Ovary (tissue), 9 donors: ENCODE results near the gene WDFY4. TPM values are rescaled to one million over a fixed set of nuclear protein-coding genes. Genes with fewer than 3 reads are reported as not detected.
A peak's percentile ranks its signal among the peaks of the same experiment; 100 is the strongest.

ENCODE experiments used
- DNase-seq, 5 donors: peaks; one replicate each; pipeline ENCODE4 v3.0.0-alpha.2; 2019 to 2020
- H3K27ac ChIP-seq, 2 donors: fragments of 200-600 bp; one replicate each; pipeline versions ENCODE4 v1.5.1 to v1.8.0; 2019 to 2022
- H3K27me3 ChIP-seq: fragments of 200-600 bp; one replicate; pipeline ENCODE4 v1.8.0; 2022
- H3K36me3 ChIP-seq: fragments of 200-600 bp; sonication (generic); one replicate; pipeline ENCODE4 v1.5.1; 2019
- H3K4me1 ChIP-seq: one replicate; pipeline ENCODE4 v1.8.1; 2013; ENCODE audit warnings: mild to moderate bottlenecking, moderate library complexity; ENCODE audit not compliant: insufficient read depth
- H3K4me3 ChIP-seq: fragments of 200-600 bp; sonication (generic); one replicate; pipeline ENCODE4 v1.5.1; 2017
- H3K9me3 ChIP-seq, 2 donors: fragments of 200-600 bp in 1 of 2; sonication (generic) in 1 of 2; one replicate each; pipeline versions ENCODE4 v1.5.1 to v1.8.1; 2013 to 2019; ENCODE audit warnings: mild to moderate bottlenecking in 1 of 2, moderate library complexity in 1 of 2
- CTCF ChIP-seq, 3 donors: fragments of 450-650 bp in 2 of 3; fragments of 200-600 bp in 1 of 3; IDR thresholded peaks; one replicate each; pipeline versions ENCODE4 v1.5.1 to v1.8.0; 2016 to 2022; ENCODE audit warnings: antibody characterized with exemption in 3 of 3, mild to moderate bottlenecking in 1 of 3
- EP300 ChIP-seq: sonication (generic); formaldehyde crosslinking; IDR thresholded peaks from one replicate; pipeline ENCODE4 v1.6.1; 2017; ENCODE audit warnings: antibody characterized with exemption
- POLR2A ChIP-seq: fragments of 450-650 bp; IDR thresholded peaks from one replicate; pipeline ENCODE4 v1.6.1; 2017; ENCODE audit warnings: antibody characterized with exemption, mild to moderate bottlenecking, moderate library complexity
- WGBS, 3 donors: extraction: QIAGEN DNeasy Blood & Tissue Kit in 1 of 3; methylation state at CpG; one replicate each; pipeline versions ENCODE4 v1.1.5 to v1.1.7; 2013 to 2017; 5-methylcytosine and 5-hydroxymethylcytosine counted together
- intact Hi-C, 4 donors: fragments of 100-400 bp; cut with DNase I; formaldehyde crosslinking; loops; one replicate each; pipeline versions ENCODE4 v1.11.0 to v1.15.1; 2022 to 2023
- polyA plus RNA-seq, 2 donors: library from polyadenylated mRNA; stranded (reverse); fragments of 200-250 nt in 1 of 2; fragments of 350-450 nt in 1 of 2; fragmentation: Illumina TruSeq in 1 of 2; extraction: RNeasy Lipid Tissue Mini Kit (QIAGEN cat#74804) in 1 of 2; gene quantifications; one replicate each; pipeline ENCODE4 v1.2.3, GENCODE V29; 2013 to 2014
- total RNA-seq, 7 donors: library from RNA; depleted of rRNA in 2 of 7; stranded (reverse); fragments of >200 nt in 2 of 7; fragmentation: NEBNext Ultra II Directional in 3 of 7; extraction: Animal tissue kit (Norgen Biotek cat#: 25700) in 3 of 7; gene quantifications; one replicate each; pipeline versions ENCODE4 v1.1.0 to v1.2.4, GENCODE V29; 2016 to 2023
- donor health status: DM: no; HTN: no; CAD: no; lungs with moderate emphysema.
- donor health status: DM: no; HTN: no; CAD: no.
- donor health status: Bipolar disorder and iron deficiency.
- donor health status: DM: yes; HTN: yes; CAD: no.
- donor health status: DM: no; HTN: no; CAD: no.
- donor health status: DM: yes; HTN: yes; CAD: no.

The WDFY4 gene
- total and polyA plus RNA-seq, 9 donors, result 0.54 to 4.2 (median 1.7) TPM

- no peaks in the 10 kb centered on the region for H3K9me3 ChIP-seq
- H3K27me3 ChIP-seq, result no peaks in the 10 kb centered on the region
- no peak overlapping the region for H3K27ac ChIP-seq
- TF ChIP-seq EP300 (no peak), CTCF (IDR thresholded peaks at IDR 0.05) (no peak), POLR2A (no peak)
- DNase-seq, result no peak
- H3K36me3 ChIP-seq, result no peaks in the 10 kb centered on the region
- peaks cover 11% of the 10 kb centered on the region for H3K4me1 ChIP-seq
- 94 to 98% (median 94%) methylated on average over 2 of the region's 2 CpGs for WGBS, 3 donors
- H3K4me3 ChIP-seq, result no peak overlapping the region
- intact Hi-C loops, result no loop called here
Observed at GRCh38 chr10:48999346-48999745, 314.7 kb downstream of the WDFY4 start.

- 81 to 86% (median 82%) methylated on average over 12 to 13 of the region's 13 CpGs for WGBS, 3 donors
- no peaks in the 10 kb centered on the region for H3K36me3 ChIP-seq
- no peaks in the 10 kb centered on the region for H3K9me3 ChIP-seq
- no peak overlapping the region for H3K4me3 ChIP-seq
- peak overlapping the region in 1 of 2 donors; percentile 12 for H3K27ac ChIP-seq
- no peak for DNase-seq
- TF ChIP-seq EP300, result no peak
- TF ChIP-seq POLR2A, result no peak
- TF ChIP-seq CTCF (IDR thresholded peaks at IDR 0.05), result no peak
- intact Hi-C loops, result no loop called here
- H3K4me1 ChIP-seq, result peaks cover 11% of the 10 kb centered on the region
- no peaks in the 10 kb centered on the region for H3K27me3 ChIP-seq
Observed at GRCh38 chr10:49000437-49001398, 316.0 kb downstream of the WDFY4 start.

GRCh38 chr10:49001402-49001801 lies 316.7 kb downstream of the WDFY4 start:
- intact Hi-C loops, result no loop called here
- peaks cover 11% of the 10 kb centered on the region for H3K4me1 ChIP-seq
- H3K36me3 ChIP-seq, result no peaks in the 10 kb centered on the region
- WGBS, 3 donors, result 40 to 60% (median 44%) methylated on average over 9 of the region's 9 CpGs
- DNase-seq, result peak in 4 of 5 donors; percentile 48 to 66 (median 55)
- H3K27me3 ChIP-seq, result no peaks in the 10 kb centered on the region
- TF ChIP-seq EP300 (no peak), POLR2A (no peak), CTCF (IDR thresholded peaks at IDR 0.05) (no peak)
- no peaks in the 10 kb centered on the region for H3K9me3 ChIP-seq
- H3K27ac ChIP-seq, result peak overlapping the region in 1 of 2 donors; percentile 12
- H3K4me3 ChIP-seq, result no peak overlapping the region

- intact Hi-C loops, result no loop called here
- Histone ChIP-seq H3K27me3 (no peaks in the 10 kb centered on the region), H3K4me3 (no peak overlapping the region), H3K27ac (peak overlapping the region in 1 of 2 donors; percentile 12), H3K9me3 (no peaks in the 10 kb centered on the region), H3K36me3 (no peaks in the 10 kb centered on the region), H3K4me1 (peaks cover 11% of the 10 kb centered on the region)
- no peak for TF ChIP-seq CTCF (IDR thresholded peaks at IDR 0.05)
- no peak for TF ChIP-seq EP300
- no peak for TF ChIP-seq POLR2A
- WGBS, 3 donors, result 25 to 44% (median 37%) methylated on average over 14 to 17 of the region's 17 CpGs
- DNase-seq, result peak; percentile 61 to 85 (median 73)
Observed at GRCh38 chr10:49001870-49002672, 317.4 kb downstream of the WDFY4 start.
